ENCODE measurements around the gene PHACTR4.
"Not testable (repeated sequence)": the region's sequence is repeated elsewhere in the genome, so short reads cannot be mapped to it uniquely, and the experiment has no call there.

Gene PHACTR4

DNA sequence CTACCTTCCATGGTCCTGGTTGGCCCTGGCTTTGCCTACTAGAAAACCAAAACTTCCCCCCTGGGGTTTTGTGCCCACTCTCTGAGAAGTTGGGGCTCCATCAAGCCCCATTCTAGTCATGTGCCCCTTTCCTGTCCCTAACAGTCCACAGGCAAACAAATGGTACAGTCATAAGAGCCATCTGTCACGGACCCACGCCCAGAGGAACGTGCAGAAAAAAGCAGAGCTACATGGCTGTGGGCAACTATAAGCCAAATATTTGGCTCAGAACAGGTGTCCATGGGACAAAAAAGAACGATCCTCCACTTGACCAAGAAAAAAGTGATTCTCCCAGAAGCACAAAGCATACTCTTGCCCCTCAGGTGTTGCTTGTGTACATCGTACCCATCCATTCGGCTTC is 168.7 kb downstream of the PHACTR4 start:
- Histone ChIP-seq H3K27ac (ENCODE audit: low read length) (no peak overlapping the region), H3K9me3 (ENCODE audit: control insufficient read depth, low read depth, low read length) (no peaks in the 10 kb centered on the region), H3K36me3 (ENCODE audit: control insufficient read depth, low read depth, low read length) (peaks cover 49% of the 10 kb centered on the region), H3K27me3 (ENCODE audit: control insufficient read depth, insufficient read depth, low read length) (no peaks in the 10 kb centered on the region), H3K4me1 (ENCODE audit: control insufficient read depth, low read depth, low read length) (no peaks in the 10 kb centered on the region), H3K4me3 (ENCODE audit: low read length) (no peak overlapping the region), H3K9ac (ENCODE audit: low read length) (no peak overlapping the region)

DNA sequence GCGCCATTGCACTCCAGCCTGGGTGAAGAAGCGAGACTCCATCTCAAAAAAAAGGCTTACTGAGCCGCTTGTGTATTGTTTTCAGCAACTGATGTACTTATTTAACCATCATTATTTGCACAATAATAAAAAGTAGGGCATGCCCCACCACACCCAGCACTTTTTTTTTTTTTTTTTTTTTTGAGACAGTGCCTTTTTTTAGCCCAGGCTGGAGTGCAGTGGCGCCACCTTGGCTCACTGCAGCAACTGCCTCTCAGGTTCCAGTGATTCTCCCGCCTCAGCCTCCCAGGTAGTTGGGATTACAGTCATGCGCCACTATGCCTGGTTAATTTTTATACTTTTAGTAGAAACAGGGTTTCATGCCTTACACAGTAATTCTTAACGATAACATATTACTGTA is 171.1 kb downstream of the PHACTR4 start:
- Histone ChIP-seq H3K9ac (ENCODE audit: low read length) (no peak overlapping the region), H3K4me3 (ENCODE audit: low read length) (no peak overlapping the region), H3K36me3 (ENCODE audit: control insufficient read depth, low read depth, low read length) (peaks cover 36% of the 10 kb centered on the region), H3K27ac (ENCODE audit: low read length) (no peak overlapping the region), H3K4me1 (ENCODE audit: control insufficient read depth, low read depth, low read length) (no peaks in the 10 kb centered on the region), H3K27me3 (ENCODE audit: control insufficient read depth, insufficient read depth, low read length) (no peaks in the 10 kb centered on the region), H3K9me3 (ENCODE audit: control insufficient read depth, low read depth, low read length) (no peaks in the 10 kb centered on the region)

DNA sequence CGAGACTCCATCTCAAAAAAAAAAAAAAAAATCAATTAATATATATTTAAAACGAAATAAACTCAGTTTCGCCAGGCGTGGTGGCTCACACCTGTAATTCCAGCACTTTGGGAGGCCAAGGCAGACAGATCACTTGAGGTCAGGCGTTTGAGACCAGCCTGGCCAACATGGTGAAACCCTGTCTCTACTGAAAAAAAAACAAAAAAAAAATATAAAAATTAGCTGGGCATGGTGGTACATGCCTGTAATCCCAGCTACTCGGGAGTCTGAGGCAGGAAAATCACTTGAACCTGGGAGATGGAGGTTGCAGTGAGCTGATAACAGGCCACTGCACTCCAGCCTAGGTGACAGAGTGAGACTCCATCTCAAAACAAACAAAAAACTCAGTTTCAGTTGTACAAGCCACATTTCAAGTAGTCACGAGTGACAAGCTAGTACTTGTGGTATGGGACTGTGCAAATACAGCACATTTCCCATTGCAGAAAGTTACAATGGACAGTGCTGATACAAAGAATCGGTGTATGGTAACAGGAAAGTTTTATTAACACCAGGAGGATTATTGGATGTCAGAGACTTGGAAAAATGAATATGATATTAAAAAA is 172.0 kb downstream of the PHACTR4 start:
- peaks cover 27% of the 10 kb centered on the region for H3K36me3 ChIP-seq (ENCODE audit: control insufficient read depth, low read depth, low read length)
- not testable (repeated sequence) for H3K27me3 ChIP-seq (ENCODE audit: control insufficient read depth, insufficient read depth, low read length); H3K27ac ChIP-seq (ENCODE audit: low read length); H3K4me3 ChIP-seq (ENCODE audit: low read length); H3K9ac ChIP-seq (ENCODE audit: low read length); H3K4me1 ChIP-seq (ENCODE audit: control insufficient read depth, low read depth, low read length); H3K9me3 ChIP-seq (ENCODE audit: control insufficient read depth, low read depth, low read length)

- no peaks in the 10 kb centered on the region for H3K9me3 ChIP-seq (ENCODE audit: control insufficient read depth, low read depth, low read length)
- no peak overlapping the region for H3K9ac ChIP-seq (ENCODE audit: low read length)
- H3K27me3 ChIP-seq (ENCODE audit: control insufficient read depth, insufficient read depth, low read length): no peaks in the 10 kb centered on the region
- no peak overlapping the region for H3K4me3 ChIP-seq (ENCODE audit: low read length)
- H3K36me3 ChIP-seq (ENCODE audit: control insufficient read depth, low read depth, low read length): no peaks in the 10 kb centered on the region
- H3K4me1 ChIP-seq (ENCODE audit: control insufficient read depth, low read depth, low read length): no peaks in the 10 kb centered on the region
- no peak overlapping the region for H3K27ac ChIP-seq (ENCODE audit: low read length)
Measured at GRCh38 chr1:28545246-28545628, 175.7 kb downstream of the PHACTR4 start.

DNA sequence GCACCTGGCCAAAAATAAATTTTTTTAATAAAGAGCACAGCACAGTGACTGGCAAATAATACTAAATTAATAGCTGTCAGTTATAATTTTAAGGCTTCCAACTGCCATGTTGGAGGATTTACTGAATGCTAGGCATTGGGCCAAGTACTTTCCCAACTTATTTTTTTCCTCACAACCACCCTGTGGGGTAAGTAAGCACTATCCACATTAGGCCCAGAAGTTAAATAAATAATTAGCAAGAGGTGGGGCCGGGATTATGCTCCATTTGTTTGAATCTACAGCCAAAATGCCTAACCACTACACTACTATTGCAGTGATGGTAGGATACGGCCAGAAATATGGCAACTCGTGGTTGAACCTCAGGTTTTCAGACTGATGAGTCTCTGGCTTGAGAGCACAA is 178.8 kb downstream of the PHACTR4 start:
- no peaks in the 10 kb centered on the region for H3K27me3 ChIP-seq (ENCODE audit: control insufficient read depth, insufficient read depth, low read length)
- peaks cover 4% of the 10 kb centered on the region for H3K4me1 ChIP-seq (ENCODE audit: control insufficient read depth, low read depth, low read length)
- no peak overlapping the region for H3K9ac ChIP-seq (ENCODE audit: low read length)
- no peak overlapping the region for H3K27ac ChIP-seq (ENCODE audit: low read length)
- H3K9me3 ChIP-seq (ENCODE audit: control insufficient read depth, low read depth, low read length): no peaks in the 10 kb centered on the region
- no peaks in the 10 kb centered on the region for H3K36me3 ChIP-seq (ENCODE audit: control insufficient read depth, low read depth, low read length)
- H3K4me3 ChIP-seq (ENCODE audit: low read length): no peak overlapping the region
